ENCODE measurements around the gene NDUFS7.

The NDUFS7 gene

DNA sequence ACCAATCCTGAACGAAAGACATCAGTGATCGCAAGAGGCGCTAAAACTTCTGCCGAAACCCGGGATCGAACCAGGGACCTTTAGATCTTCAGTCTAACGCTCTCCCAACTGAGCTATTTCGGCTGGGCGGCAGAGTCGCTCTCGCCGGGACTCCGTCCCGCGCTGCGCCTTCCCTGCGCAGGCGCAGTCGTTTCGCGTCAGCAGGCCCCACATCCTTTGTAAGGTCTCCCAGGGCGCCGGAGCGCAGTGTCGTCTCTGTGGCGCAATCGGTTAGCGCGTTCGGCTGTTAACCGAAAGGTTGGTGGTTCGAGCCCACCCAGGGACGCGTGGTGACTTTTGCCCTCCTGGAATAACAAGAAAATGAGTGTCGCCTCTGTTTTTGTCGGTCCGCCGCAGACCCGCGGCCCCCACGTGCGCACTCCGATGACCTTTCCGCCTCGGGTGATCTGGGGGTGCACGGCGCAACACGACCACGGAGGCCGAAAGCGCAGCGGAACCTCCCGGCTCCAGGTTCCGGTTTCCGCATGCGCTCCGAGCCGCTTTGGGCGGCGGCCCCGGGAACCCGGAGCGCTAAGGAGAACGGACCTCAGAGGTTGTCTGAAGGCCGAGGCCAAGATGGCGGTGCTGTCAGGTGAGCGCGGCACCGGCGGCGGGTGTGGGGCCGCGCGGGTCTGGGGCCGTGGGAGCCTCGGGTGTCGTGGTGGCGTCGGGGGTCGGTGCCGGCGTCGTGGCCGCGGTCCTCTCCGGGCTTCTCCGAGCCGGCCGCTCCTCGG is at the start of gene NDUFS7:
Gene NDUFS7, plus strand, starts transcription at position 596 of the 773 bp plus-strand sequence. Its CDS starts 20 bp downstream, at position 616.
- DNase-seq = peak; percentile 78

DNA sequence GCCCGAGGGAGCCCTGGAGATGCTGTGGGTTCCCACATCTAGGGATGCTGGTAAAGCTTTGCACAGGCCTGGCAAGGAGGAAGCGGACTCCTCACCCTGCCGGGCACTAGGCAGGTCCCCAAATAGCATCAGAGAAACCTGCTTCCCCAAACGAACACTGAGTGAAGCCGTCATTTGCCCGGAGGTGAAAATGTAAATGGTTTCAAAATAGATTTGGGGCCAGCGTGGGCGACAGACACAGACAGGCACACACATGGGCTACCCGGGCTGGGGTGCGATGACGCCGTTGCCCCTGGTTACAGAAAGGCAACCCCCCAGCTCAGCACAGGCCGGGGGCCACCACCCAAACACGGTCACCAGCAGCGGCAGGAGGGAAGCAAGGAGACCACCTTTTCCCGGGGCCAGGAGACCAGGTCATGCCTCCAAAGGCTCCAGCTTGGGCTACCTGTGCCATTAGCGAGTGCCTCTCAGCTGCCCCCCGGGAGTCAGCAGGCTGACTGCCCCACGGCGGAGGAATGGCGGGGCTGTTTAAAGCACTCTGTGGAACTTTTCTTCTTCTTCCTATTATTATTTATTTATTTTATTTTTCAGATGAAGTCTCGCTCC is 47.5 kb upstream of the NDUFS7 start:
- no peak for DNase-seq

DNA sequence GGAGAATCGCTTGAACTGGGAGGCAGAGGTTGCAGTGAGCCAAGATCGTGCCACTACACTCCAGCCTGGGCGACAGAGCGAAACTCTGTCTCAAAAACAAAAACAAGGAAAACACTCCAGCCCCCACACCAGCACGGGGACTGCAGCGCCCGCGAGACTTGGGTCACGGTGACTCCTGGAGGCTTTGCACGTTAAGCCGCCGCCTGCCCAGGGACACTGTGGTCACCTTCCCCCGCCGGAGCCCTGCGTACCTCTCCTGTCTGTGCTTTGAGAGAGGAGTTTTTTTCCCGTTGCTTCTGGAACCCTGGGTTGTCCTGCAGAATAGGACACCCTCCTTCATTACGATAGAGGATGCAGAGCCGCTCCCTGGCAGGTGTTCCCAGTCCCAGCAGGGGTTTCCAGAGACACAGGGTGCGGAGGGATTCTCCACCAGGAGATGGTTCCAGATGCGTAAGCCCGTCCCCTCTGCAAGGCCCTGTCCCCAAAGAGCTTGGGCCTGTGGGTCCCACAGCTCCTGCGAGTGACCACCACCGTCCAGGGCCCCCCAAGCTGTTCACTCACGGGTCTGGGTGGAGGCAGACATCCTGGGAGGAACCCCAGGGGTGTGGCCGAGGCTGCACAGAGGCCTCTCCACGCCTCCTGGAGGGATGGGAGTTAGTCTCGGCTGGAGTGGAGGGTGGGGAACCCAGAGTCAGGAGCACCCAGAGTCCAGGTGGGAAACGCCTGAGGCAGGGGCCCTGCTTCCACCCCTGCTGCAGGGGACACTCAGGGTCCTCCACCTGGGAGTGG is 42.8 kb upstream of the NDUFS7 start:
- DNase-seq = no peak

DNA sequence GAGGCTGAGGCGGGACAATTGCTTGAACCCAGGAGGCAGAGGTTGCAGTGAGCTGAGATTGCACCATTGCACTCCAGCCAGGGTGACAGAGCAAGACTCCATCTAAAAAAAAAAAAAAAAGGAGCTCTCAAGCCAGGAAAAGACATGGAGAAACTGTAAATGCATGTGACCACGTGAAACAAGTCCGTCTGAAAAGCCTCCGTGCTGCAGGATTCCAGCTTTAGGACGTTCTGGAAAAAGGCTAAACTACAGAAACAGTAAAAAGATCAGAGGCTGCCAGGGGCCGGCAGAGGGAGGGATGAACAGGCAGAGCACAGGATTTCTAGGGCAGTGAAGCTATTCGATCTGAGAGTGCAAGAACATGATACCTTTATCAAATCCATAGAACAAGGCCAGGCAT is 40.7 kb upstream of the NDUFS7 start:
- no peak for DNase-seq

DNA sequence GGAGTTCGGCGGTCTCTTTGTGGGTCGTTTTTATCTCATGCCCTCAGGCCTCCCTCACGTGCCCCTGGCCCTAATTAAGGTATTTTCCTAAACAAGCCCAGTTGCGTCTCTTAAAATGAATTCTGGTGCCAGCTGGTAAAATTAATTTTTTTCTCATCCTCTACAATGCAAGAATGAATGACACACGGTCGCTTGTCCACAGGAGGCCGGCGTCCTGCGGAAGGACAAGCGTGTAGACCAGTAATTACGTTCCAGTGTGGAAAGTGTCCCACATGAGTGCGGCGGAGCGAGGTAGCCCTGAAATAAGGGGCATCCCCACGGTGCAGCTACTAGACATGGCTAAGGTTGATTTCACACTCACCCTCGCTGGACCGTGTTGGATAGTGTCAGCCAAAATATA is 34.5 kb upstream of the NDUFS7 start:
- no peak for DNase-seq

DNA sequence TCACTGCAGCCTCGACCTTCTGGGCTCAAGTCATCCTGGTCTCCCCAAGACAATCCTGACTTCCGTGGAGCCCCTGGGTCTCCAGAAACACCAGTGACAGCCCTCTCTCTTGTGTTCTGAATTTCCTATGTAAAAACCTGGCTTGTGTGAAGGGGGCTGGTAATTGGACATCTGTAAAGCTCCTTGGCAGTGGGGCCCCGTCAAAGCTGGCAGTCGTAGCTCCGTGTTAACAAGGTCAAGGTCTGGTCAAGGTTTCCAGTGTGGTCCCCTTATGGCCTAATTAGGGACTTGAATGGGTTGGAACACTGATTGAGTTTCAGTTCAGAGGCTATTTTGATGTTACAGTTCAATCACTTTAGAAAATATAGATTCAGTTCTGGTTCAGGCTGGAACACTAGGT is 32.8 kb upstream of the NDUFS7 start:
- no peak for DNase-seq

DNA sequence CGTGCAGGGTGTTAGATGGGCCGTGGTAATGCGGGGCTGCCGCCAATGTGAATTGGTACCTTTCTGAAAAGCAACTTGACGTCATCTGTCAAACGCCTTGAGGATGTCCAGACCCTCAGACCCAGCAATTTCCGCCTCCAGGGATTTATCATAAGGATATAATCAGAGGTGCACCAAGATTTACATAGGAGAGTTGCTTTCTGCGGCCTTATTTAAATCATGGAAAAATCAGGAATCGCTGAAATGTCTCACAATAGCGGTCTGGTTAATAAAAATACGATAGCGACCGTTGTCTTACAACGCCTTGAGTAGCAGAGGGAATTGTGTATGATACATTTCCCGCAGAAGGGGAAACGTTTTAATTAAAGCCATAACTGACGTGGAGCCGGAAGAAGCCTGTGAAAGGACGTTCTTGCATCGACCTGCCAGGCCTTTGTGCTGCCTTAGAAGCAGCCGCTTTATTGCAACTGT is 32.3 kb upstream of the NDUFS7 start:
- no peak for DNase-seq

DNA sequence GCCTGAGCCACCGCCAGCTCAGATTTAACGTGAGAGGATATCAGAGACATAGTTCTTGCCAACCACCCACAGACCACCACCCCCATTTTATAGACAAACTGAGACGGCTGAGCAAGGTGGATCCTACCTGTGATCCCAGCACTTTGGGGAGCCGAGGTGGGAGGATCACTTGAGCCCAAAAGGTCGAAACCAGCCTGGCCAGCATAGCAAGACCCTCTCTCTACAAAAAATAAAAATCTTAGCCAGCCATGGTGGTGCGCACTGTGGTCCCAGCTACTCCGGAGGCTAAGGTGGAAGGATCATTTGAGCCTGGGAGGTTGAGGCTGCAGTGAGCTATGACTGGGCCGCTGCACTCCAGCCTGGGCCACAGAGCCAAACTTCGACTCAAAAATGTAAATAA is 30.6 kb upstream of the NDUFS7 start:
- DNase-seq = no peak

DNA sequence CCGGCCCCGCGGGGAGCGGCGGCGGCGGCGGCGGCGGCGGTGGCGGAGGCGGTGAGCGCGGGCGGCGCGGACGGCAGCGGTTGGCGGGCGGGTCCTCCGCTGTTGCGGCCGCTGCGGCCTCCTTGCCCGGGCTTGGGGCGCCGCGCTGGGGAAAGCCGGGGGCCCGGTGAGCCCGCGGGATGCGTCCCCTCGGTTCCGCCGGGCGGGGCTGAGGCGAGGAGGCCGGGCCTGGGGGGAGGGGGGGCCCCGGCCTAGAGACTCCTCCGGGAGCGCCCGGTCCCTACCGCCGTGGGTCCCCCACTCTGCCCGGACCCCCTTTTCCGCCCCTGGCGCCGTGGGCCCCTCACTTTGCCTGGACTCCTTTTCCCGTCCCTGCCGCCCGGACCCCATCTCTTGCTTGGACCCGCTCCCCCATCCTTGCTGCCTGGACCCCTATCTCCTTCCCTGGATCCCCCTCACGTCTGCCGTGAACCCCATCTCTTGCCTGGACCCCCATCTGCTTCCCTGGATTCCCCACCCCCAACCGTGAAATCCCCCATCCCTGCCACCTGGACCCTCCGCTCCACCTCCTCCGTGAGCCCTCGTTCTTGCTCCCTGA is 28.6 kb upstream of the NDUFS7 start:
- DNase-seq = no peak

DNA sequence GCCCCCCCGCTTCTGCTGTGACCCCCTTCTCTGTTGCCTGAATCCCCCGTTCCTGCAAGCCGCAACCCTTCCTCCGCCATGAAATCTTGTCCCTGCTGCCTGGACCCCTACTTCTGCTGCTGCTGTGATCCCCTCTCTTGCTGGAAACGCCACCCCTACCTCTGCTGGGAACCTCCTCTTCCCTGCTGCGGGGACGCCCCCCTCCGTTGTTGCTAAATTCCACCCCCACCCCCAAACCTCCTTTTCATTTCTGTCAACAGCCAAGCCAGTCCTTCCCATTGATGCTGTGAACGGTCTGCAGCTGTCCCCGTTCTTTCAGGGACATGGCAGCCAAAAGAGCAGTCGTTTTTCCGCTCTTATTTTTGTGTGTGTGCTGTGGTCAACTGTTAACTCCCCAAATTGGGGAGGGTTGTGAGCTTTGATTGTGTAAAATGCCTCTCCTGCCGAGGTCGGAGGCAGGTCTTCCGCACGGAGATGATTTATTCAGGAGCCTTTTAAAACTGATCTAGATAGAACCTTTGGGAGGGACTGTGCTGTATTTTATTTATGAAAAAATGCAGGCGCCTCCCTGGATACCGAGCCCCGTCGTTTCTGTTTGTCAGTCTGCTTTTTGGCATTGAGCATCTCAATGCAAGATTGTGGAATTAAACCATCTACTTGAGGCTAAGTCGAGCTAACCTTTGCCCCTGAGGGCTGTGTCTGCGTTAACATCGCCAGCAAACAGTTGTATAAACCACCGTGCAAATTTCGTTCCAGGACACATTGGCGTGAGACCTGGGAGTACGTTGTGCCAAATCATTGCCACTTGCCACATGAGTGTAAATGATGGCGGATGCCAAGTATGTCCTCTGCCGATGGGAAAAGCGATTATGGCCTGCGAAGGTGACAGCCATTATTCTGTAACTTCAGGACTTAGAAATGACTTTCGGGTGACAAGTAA is 27.9 kb upstream of the NDUFS7 start:
- no peak for DNase-seq

DNA sequence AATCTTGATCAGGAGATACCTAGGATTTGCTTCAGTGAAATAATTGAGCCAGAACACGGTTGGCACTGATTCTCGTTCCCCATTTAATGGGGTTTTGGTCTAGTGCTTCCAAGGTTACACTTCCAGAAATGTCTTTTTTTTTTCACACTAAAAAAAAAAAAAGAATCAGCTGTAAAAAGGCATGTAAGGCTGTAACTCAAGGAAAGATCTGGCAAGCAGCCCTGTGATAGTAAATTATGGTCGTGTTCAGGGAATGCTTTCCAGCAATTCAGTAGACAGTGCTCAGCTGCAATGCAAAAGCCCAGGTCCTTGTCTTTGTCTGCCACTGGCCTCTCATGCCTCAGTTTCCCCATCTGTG is 27.2 kb upstream of the NDUFS7 start:
- DNase-seq = peak; percentile 29

DNA sequence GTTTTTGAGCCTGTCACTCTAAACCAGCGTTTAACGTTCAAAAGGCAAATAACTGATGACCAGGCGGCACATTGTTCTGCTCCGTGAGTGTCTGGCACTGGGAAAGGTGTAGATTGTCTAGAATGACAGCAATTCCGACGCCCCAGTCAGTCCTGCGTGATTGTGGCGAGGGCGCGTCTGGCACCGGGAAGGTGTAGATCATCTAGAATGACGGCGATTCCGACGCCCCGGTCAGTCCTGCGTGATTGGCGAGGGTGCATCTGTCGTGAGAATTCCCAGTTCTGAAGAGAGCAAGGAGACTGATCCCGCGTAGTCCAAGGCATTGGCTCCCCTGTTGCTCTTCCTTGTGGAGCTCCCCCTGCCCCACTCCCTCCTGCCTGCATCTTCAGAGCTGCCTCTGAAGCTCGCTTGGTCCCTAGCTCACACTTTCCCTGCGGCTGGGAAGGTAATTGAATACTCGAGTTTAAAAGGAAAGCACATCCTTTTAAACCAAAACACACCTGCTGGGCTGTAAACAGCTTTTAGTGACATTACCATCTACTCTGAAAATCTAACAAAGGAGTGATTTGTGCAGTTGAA is 26.1 kb upstream of the NDUFS7 start:
- no peak for DNase-seq

DNA sequence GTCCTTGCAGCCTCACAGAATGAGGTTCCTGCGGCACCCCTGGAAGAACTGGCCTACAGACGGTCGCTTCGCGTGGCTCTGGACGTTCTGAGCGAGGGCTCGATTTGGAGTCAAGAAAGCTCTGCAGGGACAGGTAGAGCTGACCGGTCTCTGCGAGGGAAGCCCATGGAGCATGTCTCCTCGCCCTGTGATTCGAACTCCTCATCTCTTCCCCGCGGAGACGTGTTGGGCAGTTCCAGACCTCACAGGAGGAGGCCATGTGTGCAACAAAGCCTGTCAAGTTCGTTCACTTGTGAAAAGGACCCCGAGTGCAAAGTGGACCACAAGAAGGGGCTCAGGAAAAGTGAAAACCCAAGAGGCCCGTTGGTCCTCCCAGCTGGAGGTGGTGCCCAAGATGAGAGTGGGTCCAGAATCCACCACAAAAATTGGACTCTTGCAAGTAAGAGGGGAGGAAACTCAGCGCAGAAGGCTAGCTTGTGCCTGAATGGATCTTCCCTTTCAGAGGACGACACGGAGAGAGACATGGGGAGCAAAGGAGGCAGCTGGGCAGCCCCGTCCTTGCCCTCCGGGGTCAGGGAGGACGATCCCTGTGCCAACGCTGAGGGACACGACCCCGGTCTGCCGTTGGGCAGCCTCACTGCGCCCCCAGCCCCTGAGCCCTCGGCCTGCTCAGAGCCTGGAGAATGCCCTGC is 23.4 kb upstream of the NDUFS7 start:
- no peak for DNase-seq

DNA sequence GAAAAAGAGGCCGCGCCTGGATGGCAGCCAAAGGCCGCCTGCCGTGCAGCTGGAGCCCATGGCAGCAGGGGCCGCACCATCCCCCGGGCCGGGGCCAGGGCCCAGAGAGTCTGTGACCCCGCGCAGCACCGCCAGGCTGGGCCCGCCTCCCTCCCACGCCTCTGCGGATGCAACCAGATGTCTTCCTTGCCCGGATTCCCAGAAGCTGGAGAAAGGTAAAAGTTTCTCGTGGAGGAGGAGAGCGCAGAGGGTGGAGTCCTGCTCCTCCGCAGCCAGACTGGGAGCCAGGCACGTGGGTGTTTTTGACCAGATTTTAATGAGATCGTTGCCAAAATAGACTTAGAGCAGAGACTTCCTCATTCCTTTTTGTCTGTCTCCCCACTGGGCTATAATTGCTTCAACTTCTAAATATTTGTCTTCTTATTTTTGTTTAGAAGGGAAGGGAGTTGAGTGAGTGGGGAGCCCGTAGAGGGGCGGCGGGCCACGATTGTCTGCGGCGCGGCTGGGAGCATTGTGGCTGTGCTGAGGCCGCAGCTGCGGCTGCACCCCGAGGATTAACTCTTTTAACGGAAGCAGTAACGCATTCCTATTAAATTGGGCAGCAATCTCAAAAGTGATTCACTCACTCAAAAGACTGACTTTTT is 22.8 kb upstream of the NDUFS7 start:
- DNase-seq = no peak

DNA sequence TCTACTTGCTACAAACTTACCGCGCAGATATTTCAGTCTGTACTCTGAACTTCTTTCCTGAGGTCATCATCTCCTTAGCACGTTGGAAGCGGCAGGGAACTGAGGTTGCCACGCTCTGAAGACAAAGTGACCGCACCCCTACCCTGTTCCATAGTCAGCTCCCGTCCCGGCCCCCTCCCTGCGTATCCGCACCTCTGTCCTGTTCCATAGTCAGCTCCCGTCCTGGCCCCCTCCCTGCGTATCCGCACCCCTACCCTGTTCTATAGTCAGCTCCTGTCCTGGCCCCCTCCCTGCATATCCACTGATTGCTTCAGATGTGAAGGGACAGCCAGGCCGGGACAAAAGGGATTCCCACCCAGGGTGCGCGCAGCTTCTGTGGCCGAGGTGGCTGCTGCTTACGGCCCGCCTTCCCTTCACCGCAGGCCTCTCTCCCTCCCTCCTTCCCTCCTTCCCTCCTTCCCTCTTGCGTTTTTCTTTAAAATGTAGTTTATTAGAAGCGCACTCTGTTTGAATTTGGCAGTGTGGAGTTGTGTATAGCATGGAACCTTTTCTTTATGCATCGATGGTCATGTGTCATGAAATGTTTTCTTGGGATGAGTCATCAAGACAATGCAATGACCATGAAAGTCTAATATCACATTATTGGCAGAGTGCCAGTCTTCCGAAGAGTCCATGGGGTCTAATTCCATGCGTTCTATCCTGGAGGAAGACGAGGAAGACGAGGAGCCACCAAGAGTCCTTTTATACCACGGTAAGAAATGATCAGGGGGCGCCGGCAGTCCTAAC is 21.9 kb upstream of the NDUFS7 start:
- no peak for DNase-seq

DNA sequence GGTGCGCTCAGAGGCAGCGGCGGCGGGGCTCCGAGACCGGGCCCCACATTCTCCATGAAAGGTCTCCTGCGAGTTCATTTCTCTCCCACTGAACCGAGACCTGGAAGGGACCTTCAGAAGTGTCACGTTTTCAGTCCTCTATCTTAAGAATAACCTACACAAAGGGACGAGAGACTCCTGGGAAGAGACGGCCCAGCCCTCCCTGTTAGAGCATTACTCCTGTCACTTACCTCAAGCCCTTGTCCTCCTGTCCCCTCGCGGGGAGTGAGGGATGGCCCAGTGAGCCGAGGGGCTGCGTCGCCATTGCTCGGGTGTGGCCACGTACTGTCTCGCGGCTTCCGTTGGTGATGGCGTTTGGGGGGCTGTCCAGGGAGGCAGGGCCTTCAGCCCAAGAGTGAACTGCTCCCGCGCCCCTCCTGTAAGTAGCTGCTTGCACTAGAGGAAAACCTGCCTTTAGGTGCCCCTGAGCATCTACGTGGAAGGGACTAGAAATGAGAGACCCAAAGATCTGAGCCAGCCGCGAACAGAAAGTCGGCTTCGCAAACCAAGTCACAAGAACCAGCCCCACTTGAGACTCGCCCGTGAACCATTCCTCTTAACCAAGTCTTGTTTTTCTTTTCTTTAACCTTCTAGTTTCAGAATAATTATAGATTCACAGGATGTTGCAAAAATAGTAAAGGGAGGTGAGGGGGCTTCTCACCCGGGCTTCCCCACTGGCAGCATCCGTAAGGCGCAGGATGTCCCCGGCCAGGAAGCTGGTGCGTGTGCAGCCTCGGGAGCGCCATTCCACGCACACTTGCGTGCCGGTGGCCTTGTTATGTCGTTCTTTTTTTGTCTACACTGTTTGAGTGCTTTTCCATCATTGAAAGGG is 21.1 kb upstream of the NDUFS7 start:
- DNase-seq = no peak

DNA sequence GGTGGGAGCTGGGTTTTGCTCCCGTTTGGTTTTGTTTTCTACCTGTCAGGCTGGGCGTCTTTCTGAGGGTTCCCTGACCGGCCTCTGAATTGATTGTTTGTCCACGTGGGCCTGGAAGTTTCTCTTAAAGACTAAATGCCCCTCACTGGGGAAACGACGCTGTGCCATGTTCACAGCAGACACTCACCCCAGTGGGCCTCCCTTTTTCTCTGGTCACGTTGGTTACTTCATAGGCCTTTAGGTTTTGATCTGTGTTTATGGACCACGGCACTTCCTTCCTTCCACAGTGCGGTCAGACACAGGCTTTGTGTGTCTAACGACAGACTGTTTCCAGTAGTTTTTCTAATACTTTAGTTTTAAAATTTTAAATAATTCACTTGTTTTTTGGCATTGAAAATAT is 20.1 kb upstream of the NDUFS7 start:
- DNase-seq = no peak

DNA sequence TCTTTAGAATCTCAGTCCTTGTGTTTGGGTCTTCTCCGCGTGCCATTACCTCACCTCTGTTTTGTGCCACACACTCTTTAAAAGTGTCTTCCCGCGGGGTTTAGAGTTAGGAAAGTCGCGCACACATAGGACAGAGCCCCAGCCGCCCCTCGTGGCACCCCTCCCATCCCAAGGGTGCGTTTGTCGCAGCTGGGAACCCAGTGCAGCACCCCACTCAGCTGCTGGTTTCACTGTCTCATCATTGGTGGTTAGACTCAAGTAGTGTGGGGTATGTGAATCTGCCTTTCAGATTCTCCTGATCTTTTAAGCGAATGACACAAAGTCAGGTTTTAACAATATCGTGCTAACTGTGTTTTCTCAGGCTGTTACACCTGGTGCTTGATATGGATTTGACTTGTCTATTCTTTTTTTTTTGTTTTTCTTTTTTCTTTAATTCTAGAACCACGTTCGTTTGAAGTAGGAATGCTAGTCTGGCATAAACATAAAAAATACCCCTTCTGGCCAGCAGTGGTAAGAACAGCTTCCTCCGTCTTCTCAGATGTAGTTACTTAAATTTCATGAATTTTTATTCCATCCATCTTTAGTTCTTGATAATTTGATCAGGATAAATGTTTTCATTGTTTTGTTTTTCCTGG is 19.5 kb upstream of the NDUFS7 start:
- no peak for DNase-seq

Data from NCI-H446 treated with DMSO at 0.1 percent for 48 hours (cell line).